GM11168 (cell line): ENCODE data around the gene TINAGL1.

Experiments
- in situ Hi-C: fragments of 300-500 bp; cut with MboI; formaldehyde crosslinking; loops from one replicate; pipeline ENCODE4 v1.12.0; 2022; ENCODE audit warnings: low sequenced_read_pairs; ENCODE audit not compliant: unreplicated experiment

Gene TINAGL1

DNA sequence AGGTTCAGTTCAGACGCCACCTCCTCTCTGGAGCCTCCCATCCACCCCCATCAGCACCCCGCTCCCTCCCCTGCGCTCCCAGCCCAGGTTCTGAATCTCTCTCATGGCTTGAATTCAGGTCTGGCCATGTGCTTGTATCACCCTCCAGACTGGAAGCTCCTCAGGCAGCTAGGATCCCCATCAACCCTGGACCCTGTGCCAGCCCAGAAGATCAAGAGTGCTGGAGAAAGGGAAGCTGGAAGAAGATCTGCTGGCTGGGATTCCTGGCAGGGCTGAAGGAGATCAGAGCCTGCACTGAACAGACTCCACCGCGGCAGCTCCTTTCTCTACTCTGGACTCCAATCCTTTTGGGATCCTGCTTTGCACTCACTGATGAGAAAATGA, 11.7 kb upstream of the TINAGL1 start:
- in situ Hi-C loops: loop anchor here (5.0 kb wide), 1 partner anchor 58 kb away; no protein-coding TSS in a partner anchor

DNA sequence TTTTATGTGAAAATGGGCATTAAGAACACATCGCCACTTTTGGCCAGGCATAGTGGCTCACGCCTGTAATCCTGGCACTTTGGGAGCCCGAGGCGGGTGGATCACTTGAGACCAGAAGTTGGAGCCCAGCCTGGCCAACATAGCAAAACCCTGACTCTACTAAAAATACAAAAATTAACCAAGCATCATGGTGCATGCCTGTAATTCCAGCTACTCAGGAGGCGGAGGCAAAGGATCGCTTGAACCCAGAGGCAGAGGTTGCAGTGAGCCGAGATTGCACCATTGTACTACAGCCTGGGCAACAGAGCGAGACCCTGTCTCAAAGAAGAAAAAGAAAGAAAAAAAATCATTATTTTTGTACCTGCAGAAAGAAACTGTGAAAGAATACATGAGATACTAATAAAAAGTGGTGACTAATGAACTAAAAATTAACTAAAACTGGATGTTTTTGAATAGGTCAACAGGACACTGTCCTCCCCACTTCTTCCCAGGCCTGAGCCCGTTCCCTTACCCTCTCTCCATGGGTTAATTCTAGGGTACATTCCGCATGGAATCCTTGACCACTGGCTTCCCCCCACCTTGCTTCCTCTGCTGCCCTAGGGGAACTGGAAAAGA, 8.3 kb upstream of the TINAGL1 start:
- in situ Hi-C loops: no loop called here

DNA sequence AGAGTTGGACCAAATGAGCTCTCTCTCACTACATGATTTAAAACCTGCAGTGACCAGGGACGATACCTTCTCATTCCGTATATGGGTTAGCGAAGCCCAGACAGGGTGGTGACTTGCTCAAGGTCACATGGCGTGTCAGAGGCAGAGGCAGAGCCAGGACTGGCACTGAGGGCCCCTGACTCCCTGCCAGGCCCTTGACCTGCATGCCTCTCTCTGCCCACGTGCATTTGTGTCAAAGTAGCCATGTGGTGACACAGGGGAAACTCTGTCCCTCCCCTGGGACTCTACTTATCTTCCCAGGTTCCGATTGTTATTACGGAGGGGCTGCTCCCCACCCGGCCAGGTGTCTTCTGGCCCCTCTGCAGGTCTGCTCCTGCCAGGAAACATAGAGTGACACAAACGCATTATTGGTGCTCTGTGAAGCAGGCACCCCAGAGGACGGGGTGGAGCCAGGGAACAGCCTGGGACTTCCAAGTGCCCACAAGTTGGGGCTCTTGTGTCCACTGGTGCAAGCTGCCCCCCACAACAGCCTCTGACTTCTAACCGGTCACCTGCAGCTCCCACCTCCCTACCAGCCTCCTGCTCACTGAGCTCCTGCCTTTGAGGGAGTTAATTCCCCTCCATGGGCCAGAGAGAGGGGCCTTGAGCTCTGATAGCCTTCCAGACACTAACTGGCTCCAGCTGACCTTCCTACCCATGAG, 7.3 kb upstream of the TINAGL1 start:
- in situ Hi-C loops: no loop called here

DNA sequence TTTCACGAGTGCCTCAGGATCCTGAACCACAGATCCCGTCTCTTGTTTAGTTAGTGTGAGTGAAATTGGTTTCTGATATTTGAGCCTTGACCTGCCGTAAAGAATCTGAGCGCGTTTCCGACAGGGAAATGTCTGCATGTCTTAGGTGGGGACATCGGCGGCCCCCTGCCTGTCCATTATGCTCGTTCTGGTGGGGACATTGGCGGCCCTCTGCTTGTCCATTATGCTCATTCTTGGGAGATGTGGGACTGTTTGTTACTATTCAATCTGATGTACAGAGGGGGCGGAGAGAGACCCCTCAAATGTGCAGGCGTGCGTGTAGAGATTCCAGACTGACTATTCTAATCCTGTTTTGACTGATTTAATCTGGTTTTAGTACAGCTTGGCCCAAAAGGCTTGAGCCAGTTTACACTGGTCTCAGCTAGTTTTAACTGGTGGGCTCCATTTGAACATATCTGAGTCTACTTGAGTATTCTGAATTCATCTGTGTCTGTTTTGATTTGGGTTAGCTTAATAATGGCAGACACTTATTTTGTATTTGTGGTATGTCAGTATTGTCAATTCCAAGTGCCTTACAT, 6.6 kb upstream of the TINAGL1 start:
- in situ Hi-C loops: no loop called here

DNA sequence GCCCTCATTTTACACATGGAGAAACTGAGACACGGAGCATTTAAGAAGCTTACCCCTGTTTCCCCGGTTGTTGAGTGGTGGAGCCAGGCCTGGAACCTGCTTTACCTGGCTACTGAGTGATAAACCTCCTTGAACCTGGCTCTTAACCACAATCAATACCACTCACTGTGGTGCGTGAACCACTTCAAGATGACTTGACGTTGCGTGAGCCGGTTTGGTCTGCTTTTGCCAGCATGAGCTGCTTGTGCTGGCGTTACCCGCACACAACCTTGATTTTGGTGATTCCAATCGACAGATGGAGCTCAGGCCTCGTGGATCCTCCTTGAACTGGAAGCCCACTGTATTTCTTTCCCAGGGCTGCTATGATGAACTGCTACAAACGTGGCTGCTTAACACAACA, 6.1 kb upstream of the TINAGL1 start:
- in situ Hi-C loops: no loop called here

DNA sequence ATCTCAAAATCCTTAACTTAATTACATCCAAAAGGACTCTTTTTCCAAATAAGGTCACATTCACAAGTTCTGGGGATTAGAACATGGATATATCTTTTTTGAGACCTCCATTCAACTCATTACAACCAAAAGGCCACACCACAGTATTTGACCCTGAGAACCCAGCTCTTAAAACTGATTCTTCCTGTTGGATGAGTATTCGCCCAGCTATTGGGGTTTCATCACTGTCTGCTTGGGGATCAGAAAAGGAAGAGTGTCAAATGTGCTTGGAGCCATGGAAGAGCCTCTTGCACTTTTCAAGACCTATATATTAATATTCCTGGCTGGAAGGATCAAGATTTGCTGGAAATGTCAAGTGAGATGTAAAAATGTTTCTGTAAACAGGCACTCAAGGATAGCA, 5.4 kb upstream of the TINAGL1 start:
- in situ Hi-C loops: no loop called here

DNA sequence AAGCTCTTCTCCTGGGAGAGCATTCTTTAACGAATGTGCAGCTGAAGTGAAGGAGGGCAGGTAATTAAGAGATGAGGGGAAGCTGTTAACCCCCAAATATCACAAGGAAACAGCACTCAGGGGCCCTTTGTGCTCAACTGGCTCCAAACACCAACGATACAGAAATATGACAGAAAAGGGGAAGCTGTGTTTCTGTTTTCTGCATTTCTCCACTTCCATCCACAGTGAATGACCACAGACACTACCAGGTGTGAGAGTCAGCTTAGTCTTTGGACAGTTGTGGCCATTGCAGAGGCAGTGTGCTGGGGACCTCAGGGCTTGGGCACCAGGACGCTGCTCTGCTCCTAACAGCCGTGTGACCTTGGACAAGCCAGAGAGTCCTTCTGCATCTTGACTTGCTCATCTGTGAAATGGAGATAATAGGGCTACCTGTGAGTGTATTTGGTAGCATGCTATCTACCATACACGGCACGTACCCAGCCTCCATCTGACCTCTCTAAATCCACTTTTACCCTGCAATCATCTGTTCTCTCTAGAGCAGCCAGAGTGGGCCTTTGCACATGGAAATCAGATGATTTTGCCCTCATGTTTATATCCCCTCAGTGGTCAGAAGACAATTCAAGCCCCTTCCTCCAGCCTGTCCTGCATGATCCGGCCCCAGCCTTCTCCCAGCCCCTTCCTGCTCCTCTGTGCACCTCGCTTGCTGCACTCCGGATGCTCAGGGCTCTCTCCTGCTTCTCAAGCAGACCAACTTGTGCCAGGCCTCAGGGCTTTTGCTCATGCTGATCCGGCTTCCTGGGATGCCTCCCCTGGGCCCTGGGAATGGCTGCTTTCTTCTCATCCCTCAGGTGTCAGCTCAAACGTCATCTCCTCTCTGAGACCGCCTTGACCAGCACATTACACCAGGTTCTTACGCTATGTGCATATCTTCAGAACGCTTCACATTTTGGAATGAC, 4.7 kb upstream of the TINAGL1 start:
- in situ Hi-C loops: no loop called here

GRCh38 chr1:31572323-31573104, 3.8 kb upstream of the TINAGL1 start:
- in situ Hi-C loops: no loop called here

DNA sequence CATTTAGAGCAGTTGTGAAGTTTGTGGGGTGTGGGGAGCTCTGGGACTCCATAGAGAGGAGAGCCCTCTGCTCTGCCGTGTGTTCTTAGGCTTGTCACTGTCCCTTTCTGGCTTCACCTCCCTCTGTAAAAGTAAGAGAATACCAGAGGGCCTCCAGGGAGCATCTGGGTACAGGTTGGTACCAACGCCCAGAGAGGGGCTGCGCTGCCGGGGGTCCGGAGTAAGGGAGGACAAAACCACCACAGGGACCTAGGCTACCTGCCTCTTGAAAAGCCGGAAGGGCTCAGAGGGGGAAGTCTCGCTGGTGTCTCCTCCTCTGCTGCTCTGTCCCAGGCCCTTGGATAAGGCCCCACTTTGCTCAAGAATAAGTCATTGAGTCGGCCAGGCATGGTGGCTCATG, 3.1 kb upstream of the TINAGL1 start:
- in situ Hi-C loops: no loop called here

- in situ Hi-C loops: no loop called here
These were observed 1.5 kb upstream of the TINAGL1 start for GRCh38 chr1:31574749-31575368.

GRCh38 chr1:31575369-31576140, 760 bp upstream of the TINAGL1 start:
- in situ Hi-C loops: no loop called here

- in situ Hi-C loops: no loop called here
These were observed 584 bp downstream of the TINAGL1 start for GRCh38 chr1:31576743-31577455.

- in situ Hi-C loops: no loop called here
These were observed 1.3 kb downstream of the TINAGL1 start for GRCh38 chr1:31577515-31578192.

- in situ Hi-C loops: no loop called here
These were observed 3.1 kb downstream of the TINAGL1 start for GRCh38 chr1:31579374-31579773.

DNA sequence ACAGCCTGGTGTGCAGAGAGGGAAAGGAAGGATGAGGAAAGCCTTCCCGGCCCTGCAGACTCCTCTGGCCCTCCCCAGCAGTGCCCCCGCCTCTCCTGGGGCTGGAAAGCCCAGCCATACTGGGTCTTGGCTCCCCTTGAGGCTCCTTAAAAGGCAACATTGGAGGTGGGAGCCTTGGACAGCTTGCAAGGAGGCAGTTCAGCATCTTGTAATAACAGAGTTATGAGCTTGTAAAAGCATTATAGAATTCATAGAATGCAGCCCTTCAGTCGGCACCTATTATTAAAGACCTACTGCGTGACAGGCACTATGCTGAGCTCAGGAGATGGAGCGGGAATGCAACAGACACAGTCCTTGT, 4.2 kb downstream of the TINAGL1 start:
- in situ Hi-C loops: no loop called here

DNA sequence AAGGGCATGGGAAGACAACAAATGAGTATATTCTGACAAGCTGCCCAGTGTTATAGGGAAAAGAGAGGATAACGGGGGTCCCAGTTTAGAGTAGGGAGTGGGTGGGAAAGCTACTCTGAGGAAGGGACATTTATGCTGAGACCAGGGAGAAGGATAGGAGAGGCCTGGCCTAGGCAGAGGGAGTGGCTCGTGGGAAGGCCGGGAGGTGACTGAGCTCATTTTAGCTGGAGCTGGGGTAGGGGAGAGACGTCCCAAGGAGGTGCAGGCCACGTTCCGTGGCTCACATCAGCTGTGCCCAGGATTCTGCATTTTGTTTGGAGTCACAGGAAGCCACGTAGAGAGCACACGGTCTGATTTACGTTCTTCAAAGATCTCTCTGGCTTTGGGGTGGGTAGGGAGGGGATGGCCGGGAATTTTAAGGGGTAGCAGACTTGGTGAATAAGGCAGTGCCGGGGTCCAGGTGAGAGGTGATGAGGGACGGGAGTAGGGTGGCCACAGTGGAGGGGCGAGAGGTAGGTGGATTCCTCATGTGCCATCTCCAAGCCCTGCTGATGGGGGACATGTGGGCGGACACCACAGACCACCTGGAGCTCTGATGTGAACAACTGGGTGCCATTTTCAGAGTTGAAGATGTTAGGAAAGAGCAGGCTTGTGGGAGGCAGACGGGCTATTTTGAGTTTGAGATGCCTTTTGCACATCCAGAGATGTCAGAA, 4.7 kb downstream of the TINAGL1 start:
- in situ Hi-C loops: no loop called here
